Progenitor cell of endocrine pancreas (in vitro differentiated cells): Measurements from ENCODE around the gene BPIFB2. TPM values are rescaled to one million over a fixed set of nuclear protein-coding genes. Genes with fewer than 3 reads are reported as not detected.

Experiments
- DNase-seq: peaks from one replicate; pipeline ENCODE4 v3.0.0; 2021; ENCODE audit warnings: low spot score; ENCODE audit not compliant: unreplicated experiment
- H3K27ac Mint-ChIP-seq: 2 replicates; pipeline ENCODE4 v1.8.0; 2021; ENCODE audit warnings: mild to moderate bottlenecking, moderate library complexity, mixed read lengths
- H3K27me3 Mint-ChIP-seq: 2 replicates; pipeline ENCODE4 v1.8.0; 2021; ENCODE audit warnings: mixed read lengths
- H3K36me3 Mint-ChIP-seq: 2 replicates; pipeline ENCODE4 v1.8.0; 2022; ENCODE audit warnings: mixed read lengths; ENCODE audit not compliant: insufficient read depth
- H3K4me1 Mint-ChIP-seq: 2 replicates; pipeline ENCODE4 v1.8.0; 2021; ENCODE audit warnings: low read depth, mixed read lengths
- H3K4me3 Mint-ChIP-seq: 2 replicates; pipeline ENCODE4 v1.8.0; 2021; ENCODE audit warnings: low read depth, mild to moderate bottlenecking, moderate library complexity, mixed read lengths
- H3K9me3 Mint-ChIP-seq: 2 replicates; pipeline ENCODE4 v1.8.0; 2021; ENCODE audit warnings: low read depth, mixed read lengths
- CTCF ChIP-seq: fragments of 200-600 bp; sonication (generic); IDR thresholded peaks from one replicate; pipeline ENCODE4 v1.5.0; 2021; ENCODE audit warnings: antibody characterized with exemption, mild to moderate bottlenecking; ENCODE audit not compliant: unreplicated experiment
- total RNA-seq: library from RNA; stranded (reverse); gene quantifications from 2 replicates; pipeline ENCODE4 v1.2.1, GENCODE V29; 2021

The BPIFB2 gene
- total RNA-seq, 1 donor from 2014 or later, result not detected

- Mint-ChIP-seq H3K4me3 (no peak overlapping the region), H3K27ac (no peak overlapping the region), H3K36me3 (no peaks in the 10 kb centered on the region), H3K9me3 (no peaks in the 10 kb centered on the region), H3K4me1 (no peaks in the 10 kb centered on the region), H3K27me3 (peaks cover 34% of the 10 kb centered on the region)
- no peak for TF ChIP-seq CTCF
- no peak for DNase-seq
Observed at GRCh38 chr20:33034901-33035492, 27.5 kb downstream of the BPIFB2 start.

GRCh38 chr20:33037456-33037855 is 30.0 kb downstream of the BPIFB2 start:
- Mint-ChIP-seq H3K27ac (no peak overlapping the region), H3K27me3 (peaks cover 37% of the 10 kb centered on the region), H3K4me1 (no peaks in the 10 kb centered on the region), H3K4me3 (no peak overlapping the region), H3K36me3 (no peaks in the 10 kb centered on the region), H3K9me3 (no peaks in the 10 kb centered on the region)
- TF ChIP-seq CTCF, result no peak
- no peak for DNase-seq

GRCh38 chr20:33038243-33038642 is 30.7 kb downstream of the BPIFB2 start:
- no peak for TF ChIP-seq CTCF
- Mint-ChIP-seq H3K4me3 (no peak overlapping the region), H3K4me1 (no peaks in the 10 kb centered on the region), H3K27me3 (peaks cover 30% of the 10 kb centered on the region), H3K36me3 (no peaks in the 10 kb centered on the region), H3K9me3 (no peaks in the 10 kb centered on the region), H3K27ac (no peak overlapping the region)
- no peak for DNase-seq

GRCh38 chr20:33042430-33042829 is 34.9 kb downstream of the BPIFB2 start:
- H3K36me3 Mint-ChIP-seq, result no peaks in the 10 kb centered on the region
- no peak for DNase-seq
- H3K9me3 Mint-ChIP-seq, result peaks cover 17% of the 10 kb centered on the region
- H3K4me3 Mint-ChIP-seq, result no peak overlapping the region
- no peak overlapping the region for H3K27ac Mint-ChIP-seq
- H3K4me1 Mint-ChIP-seq, result no peaks in the 10 kb centered on the region
- no peak for TF ChIP-seq CTCF
- peaks cover 25% of the 10 kb centered on the region for H3K27me3 Mint-ChIP-seq

- no peak overlapping the region for H3K4me3 Mint-ChIP-seq
- H3K27me3 Mint-ChIP-seq, result peaks cover 19% of the 10 kb centered on the region
- no peaks in the 10 kb centered on the region for H3K36me3 Mint-ChIP-seq
- no peak overlapping the region for H3K27ac Mint-ChIP-seq
- H3K4me1 Mint-ChIP-seq, result no peaks in the 10 kb centered on the region
- H3K9me3 Mint-ChIP-seq, result peaks cover 17% of the 10 kb centered on the region
- no peak for TF ChIP-seq CTCF
- DNase-seq, result no peak
Observed at GRCh38 chr20:33042983-33043730, 35.7 kb downstream of the BPIFB2 start.
